ENCODE measurements around the gene NDUFA11. TPM values are rescaled to one million over a fixed set of nuclear protein-coding genes. Genes with fewer than 3 reads are reported as not detected.

Gene NDUFA11
- total RNA-seq, 6 experiments from 2014 or later = 277 to 334 (median 300) TPM

- Mint-ChIP-seq H3K27me3 (ENCODE audit: insufficient read depth) (peaks cover 1% of the 10 kb centered on the region), H3K27ac (no peak overlapping the region), H3K36me3 (ENCODE audit: low read depth) (peaks cover 10% of the 10 kb centered on the region), H3K9me3 (no peaks in the 10 kb centered on the region), H3K4me3 (no peak overlapping the region), H3K4me1 (ENCODE audit: low read depth) (peaks cover 32% of the 10 kb centered on the region)
- no peak for TF ChIP-seq CTCF (IDR thresholded peaks at IDR 0.05)
- no peak for DNase-seq
Observed at GRCh38 chr19:5949792-5950305, 46.3 kb upstream of the NDUFA11 start.

GRCh38 chr19:5948752-5949564, 45.4 kb upstream of the NDUFA11 start:
- H3K9me3 Mint-ChIP-seq = no peaks in the 10 kb centered on the region

GRCh38 chr19:5947435-5947834, 43.8 kb upstream of the NDUFA11 start:
- H3K4me3 Mint-ChIP-seq = no peak overlapping the region

More at GRCh38 chr19:5948752-5949564, 45.4 kb upstream of the NDUFA11 start:
- Mint-ChIP-seq H3K36me3 (ENCODE audit: low read depth) (peaks cover 5% of the 10 kb centered on the region; the same call in 1 of the 2 replicates), H3K27me3 (ENCODE audit: insufficient read depth) (no peaks in the 10 kb centered on the region; the same call in 1 of the 2 replicates), H3K4me1 (ENCODE audit: low read depth) (peaks cover 29% of the 10 kb centered on the region), H3K4me3 (no peak overlapping the region), H3K27ac (no peak overlapping the region; the same call in 1 of the 2 replicates)
- no peak for TF ChIP-seq CTCF (IDR thresholded peaks at IDR 0.05)
- no peak for DNase-seq

GRCh38 chr19:5943623-5944022, 40.0 kb upstream of the NDUFA11 start:
- H3K27ac Mint-ChIP-seq = no peak overlapping the region
- H3K36me3 Mint-ChIP-seq (ENCODE audit: low read depth) = no peaks in the 10 kb centered on the region; the same call in 1 of the 2 replicates
- no peak for DNase-seq
- no peak for TF ChIP-seq CTCF (IDR thresholded peaks at IDR 0.05)
- no peak overlapping the region for H3K4me3 Mint-ChIP-seq
- H3K27me3 Mint-ChIP-seq (ENCODE audit: insufficient read depth) = peaks cover 1% of the 10 kb centered on the region
- no peaks in the 10 kb centered on the region for H3K9me3 Mint-ChIP-seq
- H3K4me1 Mint-ChIP-seq (ENCODE audit: low read depth) = peaks cover 23% of the 10 kb centered on the region

More at GRCh38 chr19:5947435-5947834, 43.8 kb upstream of the NDUFA11 start:
- Mint-ChIP-seq H3K9me3 (no peaks in the 10 kb centered on the region), H3K27ac (no peak overlapping the region), H3K36me3 (ENCODE audit: low read depth) (peaks cover 5% of the 10 kb centered on the region; the same call in 1 of the 2 replicates), H3K4me1 (ENCODE audit: low read depth) (peaks cover 25% of the 10 kb centered on the region), H3K27me3 (ENCODE audit: insufficient read depth) (peaks cover 1% of the 10 kb centered on the region)
- no peak for TF ChIP-seq CTCF (IDR thresholded peaks at IDR 0.05)
- no peak for DNase-seq

- H3K36me3 Mint-ChIP-seq (ENCODE audit: low read depth) = peaks cover 1% of the 10 kb centered on the region; the same call in 1 of the 2 replicates
- no peak for TF ChIP-seq CTCF (IDR thresholded peaks at IDR 0.05)
- peaks cover 1% of the 10 kb centered on the region for H3K27me3 Mint-ChIP-seq (ENCODE audit: insufficient read depth)
- H3K27ac Mint-ChIP-seq = no peak overlapping the region; the same call in 1 of the 2 replicates
- no peaks in the 10 kb centered on the region for H3K9me3 Mint-ChIP-seq
- H3K4me1 Mint-ChIP-seq (ENCODE audit: low read depth) = peaks cover 23% of the 10 kb centered on the region
- H3K4me3 Mint-ChIP-seq = no peak overlapping the region
- no peak for DNase-seq
Observed at GRCh38 chr19:5943045-5943444, 39.5 kb upstream of the NDUFA11 start.

Measured in HFFc6 (cell line).